Mesenchymal stem cell (in vitro differentiated cells and primary cell): ENCODE measurements around the gene ATXN7.

Experiments
- DNase-seq: peaks from one replicate; pipeline ENCODE4 v3.0.0-alpha.2; 2013
- H2AFZ ChIP-seq: one replicate; pipeline ENCODE4 v1.6.1; 2013; ENCODE audit warnings: low read depth, mild to moderate bottlenecking, control low read depth, inconsistent platforms, low read length, moderate library complexity
- H2AK5ac ChIP-seq: 2 replicates; pipeline ENCODE4 v1.6.1; 2013; ENCODE audit warnings: low read length, moderate library complexity, mild to moderate bottlenecking, inconsistent platforms; ENCODE audit not compliant: severe bottlenecking
- H2BK120ac ChIP-seq: one replicate; pipeline ENCODE4 v1.6.1; 2013; ENCODE audit warnings: low read depth, mild to moderate bottlenecking, inconsistent platforms, low read length, moderate library complexity
- H2BK12ac ChIP-seq, 2 experiments: one replicate each; pipeline ENCODE4 v1.6.1; 2013; ENCODE audit warnings: inconsistent platforms in 2 of 2, low read length in 2 of 2, mild to moderate bottlenecking in 2 of 2, moderate library complexity in 2 of 2, control low read depth in 1 of 2
- H2BK15ac ChIP-seq: one replicate; pipeline ENCODE4 v1.6.1; 2013; ENCODE audit warnings: mild to moderate bottlenecking, low read depth, inconsistent platforms; ENCODE audit not compliant: poor library complexity, severe bottlenecking
- H2BK5ac ChIP-seq: 2 replicates; pipeline ENCODE4 v1.6.1; 2013; ENCODE audit warnings: low read depth, mild to moderate bottlenecking, low read length, control low read depth, inconsistent platforms; ENCODE audit not compliant: poor library complexity, severe bottlenecking
- H3K14ac ChIP-seq, 2 experiments: one replicate each; pipeline ENCODE4 v1.6.1; 2013; ENCODE audit warnings: inconsistent platforms in 2 of 2, low read length in 2 of 2, control low read depth in 1 of 2, mild to moderate bottlenecking in 1 of 2, moderate library complexity in 1 of 2
- H3K18ac ChIP-seq, 2 experiments: one replicate each; pipeline ENCODE4 v1.6.1; 2013; ENCODE audit warnings: inconsistent platforms in 2 of 2, low read length in 2 of 2, control low read depth in 1 of 2, low read depth in 1 of 2, mild to moderate bottlenecking in 1 of 2
- H3K23ac ChIP-seq, 2 experiments: one replicate each; pipeline ENCODE4 v1.6.1; 2013; ENCODE audit warnings: inconsistent platforms in 2 of 2, low read length in 2 of 2, mild to moderate bottlenecking in 2 of 2, moderate library complexity in 2 of 2, control low read depth in 1 of 2
- H3K27ac ChIP-seq: 2 replicates; pipeline ENCODE4 v1.5.1; 2013; ENCODE audit warnings: mild to moderate bottlenecking, moderate library complexity, low read length, control low read depth, inconsistent platforms; ENCODE audit not compliant: poor library complexity, severe bottlenecking
- H3K27me3 ChIP-seq, 2 experiments: 2 replicates each; pipeline versions ENCODE4 v1.6.1 to v1.7.0; 2013; ENCODE audit warnings: low read length in 2 of 2, mild to moderate bottlenecking in 2 of 2, moderate library complexity in 2 of 2, control low read depth in 1 of 2, inconsistent platforms in 1 of 2; ENCODE audit not compliant: control insufficient read depth in 1 of 2, insufficient read depth in 1 of 2
- H3K36me3 ChIP-seq, 2 experiments: 2 replicates each; pipeline versions ENCODE4 v1.6.1 to v1.7.0; 2013; ENCODE audit warnings: low read length in 2 of 2, control low read depth in 1 of 2, inconsistent platforms in 1 of 2, low read depth in 1 of 2, mild to moderate bottlenecking in 1 of 2; ENCODE audit not compliant: insufficient read depth in 2 of 2, control insufficient read depth in 1 of 2
- H3K4ac ChIP-seq, 2 experiments: one replicate each; pipeline ENCODE4 v1.6.1; 2013; ENCODE audit warnings: inconsistent platforms in 2 of 2, low read length in 2 of 2, mild to moderate bottlenecking in 2 of 2, moderate library complexity in 2 of 2, control low read depth in 1 of 2, low read depth in 1 of 2
- H3K4me1 ChIP-seq: 2 replicates; pipeline ENCODE4 v1.6.1; 2013; ENCODE audit warnings: low read depth, low read length, control low read depth; ENCODE audit not compliant: control insufficient read depth, insufficient read depth
- H3K4me2 ChIP-seq: 2 replicates; pipeline ENCODE4 v1.6.1; 2013; ENCODE audit warnings: low read length, mild to moderate bottlenecking, inconsistent platforms; ENCODE audit not compliant: poor library complexity, severe bottlenecking
- H3K4me3 ChIP-seq, 2 experiments: 2 replicates each; pipeline versions ENCODE4 v1.5.1 to v1.7.0; 2013; ENCODE audit warnings: low read length in 2 of 2, mild to moderate bottlenecking in 2 of 2, control low read depth in 1 of 2, low read depth in 1 of 2; ENCODE audit not compliant: insufficient read depth in 1 of 2
- H3K79me1 ChIP-seq: replicated peaks from 2 replicates; pipeline ENCODE4 v1.6.1; 2013; ENCODE audit warnings: mild to moderate bottlenecking, control low read depth, low read length, inconsistent platforms; ENCODE audit not compliant: poor library complexity, severe bottlenecking
- H3K9ac ChIP-seq: 2 replicates; pipeline ENCODE4 v1.7.0; 2013; ENCODE audit warnings: mild to moderate bottlenecking, low read length, moderate library complexity
- H3K9me3 ChIP-seq: 2 replicates; pipeline ENCODE4 v1.7.0; 2013; ENCODE audit warnings: mild to moderate bottlenecking, low read length; ENCODE audit not compliant: control insufficient read depth
- H4K8ac ChIP-seq: one replicate; pipeline ENCODE4 v1.6.1; 2013; ENCODE audit warnings: inconsistent platforms, mild to moderate bottlenecking, low read length, moderate library complexity
- H4K91ac ChIP-seq: one replicate; pipeline ENCODE4 v1.6.1; 2013; ENCODE audit warnings: mild to moderate bottlenecking, low read length, inconsistent platforms
- WGBS: methylation state at CpG from one replicate; pipeline ENCODE4 v1.1.7; 2013; ENCODE audit warnings: mixed read lengths; 5-methylcytosine and 5-hydroxymethylcytosine counted together

Gene ATXN7

GRCh38 chr3:63949005-63949404 lies 85.3 kb downstream of the ATXN7 start:
- Histone ChIP-seq H3K9ac (peak overlapping the region; percentile 55), H4K91ac (no peak overlapping the region), H2BK12ac (no peak overlapping the region), H4K8ac (no peak overlapping the region), H3K14ac (no peak overlapping the region), H3K9me3 (no peaks in the 10 kb centered on the region), H3K4me1 (peaks cover 5% of the 10 kb centered on the region), H2BK120ac (no peak overlapping the region), H3K18ac (no peak overlapping the region), H3K36me3 (peaks cover 7 to 25% of the 10 kb centered on the region in 2 experiments), H3K4me3 (no peak overlapping the region), H3K4me2 (no peak overlapping the region), H2BK5ac (no peak overlapping the region), H3K23ac (no peak overlapping the region), H3K79me1 (peaks cover 35% of the 10 kb centered on the region), H3K27me3 (no peaks in the 10 kb centered on the region), H3K4ac (no peak overlapping the region), H2AK5ac (no peak overlapping the region), H3K27ac (no peak overlapping the region), H2BK15ac (no peak overlapping the region), H2AFZ (no peak overlapping the region)
- peak; percentile 87 for DNase-seq
- whole genome bisulfite sequencing: 80% methylated on average over 1 of the region's 2 CpGs

- H2AFZ ChIP-seq: no peak overlapping the region
- no peak overlapping the region for H3K4me3 ChIP-seq
- no peak overlapping the region for H3K4me2 ChIP-seq
- H2BK5ac ChIP-seq: no peak overlapping the region
- no peak overlapping the region for H3K4ac ChIP-seq
- H3K9me3 ChIP-seq: no peaks in the 10 kb centered on the region
- no peak overlapping the region for H4K91ac ChIP-seq
- WGBS: no CpG with 5 or more reads among the region's 1 CpG
- H2BK15ac ChIP-seq: no peak overlapping the region
- no peak overlapping the region for H3K14ac ChIP-seq
- peaks cover 8% of the 10 kb centered on the region for H3K4me1 ChIP-seq
- peaks cover 10 to 30% of the 10 kb centered on the region in 2 experiments for H3K36me3 ChIP-seq
- peaks cover 33% of the 10 kb centered on the region for H3K79me1 ChIP-seq
- H3K27ac ChIP-seq: no peak overlapping the region
- H3K27me3 ChIP-seq: no peaks in the 10 kb centered on the region
- no peak overlapping the region for H2AK5ac ChIP-seq
- H2BK120ac ChIP-seq: no peak overlapping the region
- no peak overlapping the region for H2BK12ac ChIP-seq
- no peak overlapping the region for H3K23ac ChIP-seq
- H4K8ac ChIP-seq: no peak overlapping the region
- no peak overlapping the region for H3K18ac ChIP-seq
- H3K9ac ChIP-seq: no peak overlapping the region
- DNase-seq: no peak
Observed at GRCh38 chr3:63950698-63951097, 87.0 kb downstream of the ATXN7 start.

GRCh38 chr3:63951492-63952247 lies 88.0 kb downstream of the ATXN7 start:
- no peaks in the 10 kb centered on the region for H3K9me3 ChIP-seq
- H2BK120ac ChIP-seq: no peak overlapping the region
- H4K91ac ChIP-seq: no peak overlapping the region
- no peak for DNase-seq
- H3K4me3 ChIP-seq: peak overlapping the region in 1 of 2 experiments; percentile 13
- no peak overlapping the region for H3K23ac ChIP-seq
- H2AK5ac ChIP-seq: no peak overlapping the region
- H3K79me1 ChIP-seq: peaks cover 29% of the 10 kb centered on the region
- no CpG with 5 or more reads among the region's 1 CpG for WGBS
- H3K27ac ChIP-seq: no peak overlapping the region
- no peak overlapping the region for H2AFZ ChIP-seq
- no peak overlapping the region for H2BK5ac ChIP-seq
- no peak overlapping the region for H3K4ac ChIP-seq
- no peak overlapping the region for H3K4me2 ChIP-seq
- no peak overlapping the region for H2BK12ac ChIP-seq
- no peak overlapping the region for H3K18ac ChIP-seq
- peak overlapping the region; percentile 40 for H3K9ac ChIP-seq
- H3K4me1 ChIP-seq: peaks cover 11% of the 10 kb centered on the region
- no peak overlapping the region for H4K8ac ChIP-seq
- H3K27me3 ChIP-seq: no peaks in the 10 kb centered on the region
- H3K14ac ChIP-seq: no peak overlapping the region
- H2BK15ac ChIP-seq: no peak overlapping the region
- H3K36me3 ChIP-seq: peaks cover 9 to 39% of the 10 kb centered on the region in 2 experiments

GRCh38 chr3:63952248-63952594 lies 88.6 kb downstream of the ATXN7 start:
- no peaks in the 10 kb centered on the region for H3K9me3 ChIP-seq
- H2BK15ac ChIP-seq: no peak overlapping the region
- H3K27me3 ChIP-seq: no peaks in the 10 kb centered on the region
- no peak overlapping the region for H3K4ac ChIP-seq
- no peak overlapping the region for H4K91ac ChIP-seq
- H3K4me3 ChIP-seq: no peak overlapping the region
- no peak overlapping the region for H2BK5ac ChIP-seq
- no peak overlapping the region for H4K8ac ChIP-seq
- no peak overlapping the region for H3K23ac ChIP-seq
- WGBS: 73% methylated on average over 2 of the region's 2 CpGs
- peaks cover 6 to 40% of the 10 kb centered on the region in 2 experiments for H3K36me3 ChIP-seq
- H3K9ac ChIP-seq: peak overlapping the region; percentile 40
- H3K4me1 ChIP-seq: peaks cover 11% of the 10 kb centered on the region
- peaks cover 26% of the 10 kb centered on the region for H3K79me1 ChIP-seq
- H2AFZ ChIP-seq: no peak overlapping the region
- H2AK5ac ChIP-seq: no peak overlapping the region
- no peak overlapping the region for H3K14ac ChIP-seq
- H2BK120ac ChIP-seq: no peak overlapping the region
- no peak for DNase-seq
- H3K18ac ChIP-seq: no peak overlapping the region
- H2BK12ac ChIP-seq: no peak overlapping the region
- H3K27ac ChIP-seq: no peak overlapping the region
- no peak overlapping the region for H3K4me2 ChIP-seq
